ENCODE results near the gene ZNF649.

GRCh38 chr19:51904331-51905165 is at the start of gene ZNF649:
- TF ChIP-seq, protein P1, sequence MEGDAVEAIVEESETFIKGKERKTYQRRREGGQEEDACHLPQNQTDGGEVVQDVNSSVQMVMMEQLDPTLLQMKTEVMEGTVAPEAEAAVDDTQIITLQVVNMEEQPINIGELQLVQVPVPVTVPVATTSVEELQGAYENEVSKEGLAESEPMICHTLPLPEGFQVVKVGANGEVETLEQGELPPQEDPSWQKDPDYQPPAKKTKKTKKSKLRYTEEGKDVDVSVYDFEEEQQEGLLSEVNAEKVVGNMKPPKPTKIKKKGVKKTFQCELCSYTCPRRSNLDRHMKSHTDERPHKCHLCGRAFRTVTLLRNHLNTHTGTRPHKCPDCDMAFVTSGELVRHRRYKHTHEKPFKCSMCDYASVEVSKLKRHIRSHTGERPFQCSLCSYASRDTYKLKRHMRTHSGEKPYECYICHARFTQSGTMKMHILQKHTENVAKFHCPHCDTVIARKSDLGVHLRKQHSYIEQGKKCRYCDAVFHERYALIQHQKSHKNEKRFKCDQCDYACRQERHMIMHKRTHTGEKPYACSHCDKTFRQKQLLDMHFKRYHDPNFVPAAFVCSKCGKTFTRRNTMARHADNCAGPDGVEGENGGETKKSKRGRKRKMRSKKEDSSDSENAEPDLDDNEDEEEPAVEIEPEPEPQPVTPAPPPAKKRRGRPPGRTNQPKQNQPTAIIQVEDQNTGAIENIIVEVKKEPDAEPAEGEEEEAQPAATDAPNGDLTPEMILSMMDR (IDR thresholded peaks at IDR 0.05) = peak in 2 of 7 experiments; percentile 1 to 12
- TF ChIP-seq POLR2A (IDR thresholded peaks at IDR 0.05) = peak in 2 of 3 donors; percentile 66 to 70
